ENCODE measurements around the gene MARCHF6.
"Not testable (repeated sequence)": the region's sequence is repeated elsewhere in the genome, so short reads cannot be mapped to it uniquely, and the experiment has no call there.

The MARCHF6 gene

GRCh38 chr5:10353241-10354047 lies at the start of gene MARCHF6:
TSS of gene MARCHF6 (plus strand) at chr5:10353695. CDS start at chr5:10353899, 204 bp downstream.
- peak within 1 kb of the TSS; percentile 89 to 97 for H3K9ac ChIP-seq (ENCODE audit: low read depth in 1 of 2, low read length in 2 of 2)
- H3K27me3 ChIP-seq (ENCODE audit: control insufficient read depth in 2 of 2, insufficient read depth in 2 of 2, low read length in 2 of 2): no peaks in the 10 kb centered on the region
- no peaks in the 10 kb centered on the region for H3K9me3 ChIP-seq (ENCODE audit: control insufficient read depth in 2 of 2, low read length in 2 of 2)
- peaks cover 5 to 32% of the 10 kb centered on the region in 2 donors for H3K4me1 ChIP-seq (ENCODE audit: control insufficient read depth in 2 of 2, insufficient read depth in 2 of 2, low read length in 2 of 2)
- peak within 1 kb of the TSS; percentile 78 to 84 for H3K4me3 ChIP-seq (ENCODE audit: low read length in 2 of 2)
- no peaks in the 10 kb centered on the region for H3K36me3 ChIP-seq (ENCODE audit: control insufficient read depth in 2 of 2, insufficient read depth in 2 of 2, low read length in 2 of 2)
- H3K27ac ChIP-seq (ENCODE audit: low read depth in 2 of 2, low read length in 2 of 2): peak within 1 kb of the TSS; percentile 97 to 99

GRCh38 chr5:10303699-10304170 lies 49.8 kb upstream of the MARCHF6 start:
- Histone ChIP-seq H3K9ac (ENCODE audit: low read depth in 1 of 2, low read length in 2 of 2) (peak overlapping the region in 1 of 2 donors; percentile 39), H3K27me3 (ENCODE audit: control insufficient read depth in 2 of 2, insufficient read depth in 2 of 2, low read length in 2 of 2) (no peaks in the 10 kb centered on the region), H3K36me3 (ENCODE audit: control insufficient read depth in 2 of 2, insufficient read depth in 2 of 2, low read length in 2 of 2) (no peaks in the 10 kb centered on the region), H3K27ac (ENCODE audit: low read depth in 2 of 2, low read length in 2 of 2) (peak overlapping the region; percentile 93), H3K4me3 (ENCODE audit: low read length in 2 of 2) (peak overlapping the region in 1 of 2 donors; percentile 2), H3K4me1 (ENCODE audit: control insufficient read depth in 2 of 2, insufficient read depth in 2 of 2, low read length in 2 of 2) (peaks cover 23 to 55% of the 10 kb centered on the region in 2 donors), H3K9me3 (ENCODE audit: control insufficient read depth in 2 of 2, low read length in 2 of 2) (no peaks in the 10 kb centered on the region)

- no peaks in the 10 kb centered on the region for H3K36me3 ChIP-seq (ENCODE audit: control insufficient read depth in 2 of 2, insufficient read depth in 2 of 2, low read length in 2 of 2)
- H3K9me3 ChIP-seq (ENCODE audit: control insufficient read depth in 2 of 2, low read length in 2 of 2): no peaks in the 10 kb centered on the region
- H3K27ac ChIP-seq (ENCODE audit: low read depth in 2 of 2, low read length in 2 of 2): peak overlapping the region; percentile 93
- no peak overlapping the region for H3K9ac ChIP-seq (ENCODE audit: low read depth in 1 of 2, low read length in 2 of 2)
- H3K27me3 ChIP-seq (ENCODE audit: control insufficient read depth in 2 of 2, insufficient read depth in 2 of 2, low read length in 2 of 2): no peaks in the 10 kb centered on the region
- H3K4me1 ChIP-seq (ENCODE audit: control insufficient read depth in 2 of 2, insufficient read depth in 2 of 2, low read length in 2 of 2): peaks cover 23 to 54% of the 10 kb centered on the region in 2 donors
- H3K4me3 ChIP-seq (ENCODE audit: low read length in 2 of 2): peak overlapping the region; percentile 24 to 34
Observed at GRCh38 chr5:10304932-10305331, 48.6 kb upstream of the MARCHF6 start.

GRCh38 chr5:10306114-10306513 lies 47.4 kb upstream of the MARCHF6 start:
- peak overlapping the region; percentile 80 to 82 for H3K4me3 ChIP-seq (ENCODE audit: low read length in 2 of 2)
- H3K27ac ChIP-seq (ENCODE audit: low read depth in 2 of 2, low read length in 2 of 2): peak overlapping the region; percentile 93
- H3K9me3 ChIP-seq (ENCODE audit: control insufficient read depth in 2 of 2, low read length in 2 of 2): no peaks in the 10 kb centered on the region
- no peaks in the 10 kb centered on the region for H3K36me3 ChIP-seq (ENCODE audit: control insufficient read depth in 2 of 2, insufficient read depth in 2 of 2, low read length in 2 of 2)
- H3K27me3 ChIP-seq (ENCODE audit: control insufficient read depth in 2 of 2, insufficient read depth in 2 of 2, low read length in 2 of 2): no peaks in the 10 kb centered on the region
- H3K4me1 ChIP-seq (ENCODE audit: control insufficient read depth in 2 of 2, insufficient read depth in 2 of 2, low read length in 2 of 2): peaks cover 26 to 51% of the 10 kb centered on the region in 2 donors
- peak overlapping the region; percentile 79 for H3K9ac ChIP-seq (ENCODE audit: low read depth in 1 of 2, low read length in 2 of 2)

- H3K36me3 ChIP-seq (ENCODE audit: control insufficient read depth in 2 of 2, insufficient read depth in 2 of 2, low read length in 2 of 2): no peaks in the 10 kb centered on the region
- no peaks in the 10 kb centered on the region for H3K9me3 ChIP-seq (ENCODE audit: control insufficient read depth in 2 of 2, low read length in 2 of 2)
- H3K27ac ChIP-seq (ENCODE audit: low read depth in 2 of 2, low read length in 2 of 2): peak overlapping the region; percentile 93
- no peaks in the 10 kb centered on the region for H3K27me3 ChIP-seq (ENCODE audit: control insufficient read depth in 2 of 2, insufficient read depth in 2 of 2, low read length in 2 of 2)
- peak overlapping the region; percentile 79 for H3K9ac ChIP-seq (ENCODE audit: low read depth in 1 of 2, low read length in 2 of 2)
- H3K4me1 ChIP-seq (ENCODE audit: control insufficient read depth in 2 of 2, insufficient read depth in 2 of 2, low read length in 2 of 2): peaks cover 26 to 51% of the 10 kb centered on the region in 2 donors
- H3K4me3 ChIP-seq (ENCODE audit: low read length in 2 of 2): peak overlapping the region; percentile 80 to 82
Observed at GRCh38 chr5:10306806-10307205, 46.7 kb upstream of the MARCHF6 start.

- Histone ChIP-seq H3K27me3 (ENCODE audit: control insufficient read depth in 2 of 2, insufficient read depth in 2 of 2, low read length in 2 of 2) (no peaks in the 10 kb centered on the region), H3K9ac (ENCODE audit: low read depth in 1 of 2, low read length in 2 of 2) (peak within 1 kb of the TSS; percentile 79), H3K4me1 (ENCODE audit: control insufficient read depth in 2 of 2, insufficient read depth in 2 of 2, low read length in 2 of 2) (peaks cover 26 to 47% of the 10 kb centered on the region in 2 donors), H3K9me3 (ENCODE audit: control insufficient read depth in 2 of 2, low read length in 2 of 2) (no peaks in the 10 kb centered on the region), H3K36me3 (ENCODE audit: control insufficient read depth in 2 of 2, insufficient read depth in 2 of 2, low read length in 2 of 2) (no peaks in the 10 kb centered on the region), H3K27ac (ENCODE audit: low read depth in 2 of 2, low read length in 2 of 2) (peak within 1 kb of the TSS; percentile 93), H3K4me3 (ENCODE audit: low read length in 2 of 2) (peak within 1 kb of the TSS; percentile 80 to 82)
Observed at GRCh38 chr5:10307206-10308148, 46.0 kb upstream of the MARCHF6 start, which contains the start of gene CMBL. TSS of gene CMBL (minus strand) at chr5:10307902. CDS start at chr5:10290762, 17,140 bp downstream.

- Histone ChIP-seq H3K4me3 (ENCODE audit: low read length in 2 of 2) (no peak overlapping the region), H3K27ac (ENCODE audit: low read depth in 2 of 2, low read length in 2 of 2) (no peak overlapping the region), H3K27me3 (ENCODE audit: control insufficient read depth in 2 of 2, insufficient read depth in 2 of 2, low read length in 2 of 2) (no peaks in the 10 kb centered on the region), H3K4me1 (ENCODE audit: control insufficient read depth in 2 of 2, insufficient read depth in 2 of 2, low read length in 2 of 2) (peaks cover 17 to 34% of the 10 kb centered on the region in 2 donors), H3K36me3 (ENCODE audit: control insufficient read depth in 2 of 2, insufficient read depth in 2 of 2, low read length in 2 of 2) (no peaks in the 10 kb centered on the region), H3K9ac (ENCODE audit: low read depth in 1 of 2, low read length in 2 of 2) (no peak overlapping the region), H3K9me3 (ENCODE audit: control insufficient read depth in 2 of 2, low read length in 2 of 2) (no peaks in the 10 kb centered on the region)
Observed at GRCh38 chr5:10308844-10309243, 44.7 kb upstream of the MARCHF6 start.

GRCh38 chr5:10310066-10310779 lies 43.3 kb upstream of the MARCHF6 start:
- Histone ChIP-seq H3K27ac (ENCODE audit: low read depth in 2 of 2, low read length in 2 of 2) (peak overlapping the region; percentile 35 to 58), H3K9me3 (ENCODE audit: control insufficient read depth in 2 of 2, low read length in 2 of 2) (no peaks in the 10 kb centered on the region), H3K9ac (ENCODE audit: low read depth in 1 of 2, low read length in 2 of 2) (no peak overlapping the region), H3K36me3 (ENCODE audit: control insufficient read depth in 2 of 2, insufficient read depth in 2 of 2, low read length in 2 of 2) (no peaks in the 10 kb centered on the region), H3K4me1 (ENCODE audit: control insufficient read depth in 2 of 2, insufficient read depth in 2 of 2, low read length in 2 of 2) (peaks cover 5 to 20% of the 10 kb centered on the region in 2 donors), H3K4me3 (ENCODE audit: low read length in 2 of 2) (no peak overlapping the region), H3K27me3 (ENCODE audit: control insufficient read depth in 2 of 2, insufficient read depth in 2 of 2, low read length in 2 of 2) (no peaks in the 10 kb centered on the region)

GRCh38 chr5:10310835-10311570 lies 42.5 kb upstream of the MARCHF6 start:
- H3K9me3 ChIP-seq (ENCODE audit: control insufficient read depth in 2 of 2, low read length in 2 of 2); H3K27me3 ChIP-seq (ENCODE audit: control insufficient read depth in 2 of 2, insufficient read depth in 2 of 2, low read length in 2 of 2); H3K4me3 ChIP-seq (ENCODE audit: low read length in 2 of 2); H3K36me3 ChIP-seq (ENCODE audit: control insufficient read depth in 2 of 2, insufficient read depth in 2 of 2, low read length in 2 of 2); H3K9ac ChIP-seq (ENCODE audit: low read depth in 1 of 2, low read length in 2 of 2): not testable (repeated sequence)
- peak overlapping the region in 1 of 2 donors; percentile 58 for H3K27ac ChIP-seq (ENCODE audit: low read depth in 2 of 2, low read length in 2 of 2)
- H3K4me1 ChIP-seq (ENCODE audit: control insufficient read depth in 2 of 2, insufficient read depth in 2 of 2, low read length in 2 of 2): peaks cover 3 to 16% of the 10 kb centered on the region in 2 donors
